GM10266 (cell line): ENCODE results near the gene SYNPO2L.

ENCODE experiments used
- DNase-seq: peaks from one replicate; pipeline ENCODE4 v3.0.0; 2012; ENCODE audit errors: extremely low spot score
- TF ChIP-seq, protein P1 (sequence below): IDR thresholded peaks from 2 replicates; pipeline ENCODE4 v1.5.1; 2012; ENCODE audit warnings: mild to moderate bottlenecking, low read depth; ENCODE audit not compliant: control insufficient read depth, insufficient read depth; ENCODE audit errors: missing control alignments

The SYNPO2L gene

DNA sequence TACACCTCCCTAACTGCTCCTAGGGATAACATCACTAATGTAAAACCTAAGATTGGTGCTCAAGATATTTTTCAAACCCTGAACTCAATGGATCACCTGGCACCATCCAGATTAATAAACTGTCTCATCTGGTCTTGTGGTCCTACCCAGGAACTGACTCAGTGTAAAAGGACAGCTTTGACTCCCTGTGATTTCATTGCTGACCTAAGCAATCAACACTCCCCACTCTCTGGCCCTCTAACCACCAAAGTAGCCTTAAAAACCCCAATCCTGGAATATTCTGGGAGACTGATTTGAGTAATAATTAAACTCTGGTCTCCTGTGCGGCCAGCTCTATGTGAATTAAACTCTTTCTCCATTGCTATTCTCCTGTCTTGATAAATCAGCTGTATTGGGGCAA lies 58.5 kb downstream of the SYNPO2L start:
- DNase-seq, result no peak
- TF ChIP-seq, protein P1, sequence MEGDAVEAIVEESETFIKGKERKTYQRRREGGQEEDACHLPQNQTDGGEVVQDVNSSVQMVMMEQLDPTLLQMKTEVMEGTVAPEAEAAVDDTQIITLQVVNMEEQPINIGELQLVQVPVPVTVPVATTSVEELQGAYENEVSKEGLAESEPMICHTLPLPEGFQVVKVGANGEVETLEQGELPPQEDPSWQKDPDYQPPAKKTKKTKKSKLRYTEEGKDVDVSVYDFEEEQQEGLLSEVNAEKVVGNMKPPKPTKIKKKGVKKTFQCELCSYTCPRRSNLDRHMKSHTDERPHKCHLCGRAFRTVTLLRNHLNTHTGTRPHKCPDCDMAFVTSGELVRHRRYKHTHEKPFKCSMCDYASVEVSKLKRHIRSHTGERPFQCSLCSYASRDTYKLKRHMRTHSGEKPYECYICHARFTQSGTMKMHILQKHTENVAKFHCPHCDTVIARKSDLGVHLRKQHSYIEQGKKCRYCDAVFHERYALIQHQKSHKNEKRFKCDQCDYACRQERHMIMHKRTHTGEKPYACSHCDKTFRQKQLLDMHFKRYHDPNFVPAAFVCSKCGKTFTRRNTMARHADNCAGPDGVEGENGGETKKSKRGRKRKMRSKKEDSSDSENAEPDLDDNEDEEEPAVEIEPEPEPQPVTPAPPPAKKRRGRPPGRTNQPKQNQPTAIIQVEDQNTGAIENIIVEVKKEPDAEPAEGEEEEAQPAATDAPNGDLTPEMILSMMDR, result no peak
